Measurements from ENCODE around the gene HES4. TPM values are rescaled to one million over a fixed set of nuclear protein-coding genes. Genes with fewer than 3 reads are reported as not detected.

Gene HES4
- total RNA-seq, 1 experiment from 2014 or later, result 145 TPM

DNA sequence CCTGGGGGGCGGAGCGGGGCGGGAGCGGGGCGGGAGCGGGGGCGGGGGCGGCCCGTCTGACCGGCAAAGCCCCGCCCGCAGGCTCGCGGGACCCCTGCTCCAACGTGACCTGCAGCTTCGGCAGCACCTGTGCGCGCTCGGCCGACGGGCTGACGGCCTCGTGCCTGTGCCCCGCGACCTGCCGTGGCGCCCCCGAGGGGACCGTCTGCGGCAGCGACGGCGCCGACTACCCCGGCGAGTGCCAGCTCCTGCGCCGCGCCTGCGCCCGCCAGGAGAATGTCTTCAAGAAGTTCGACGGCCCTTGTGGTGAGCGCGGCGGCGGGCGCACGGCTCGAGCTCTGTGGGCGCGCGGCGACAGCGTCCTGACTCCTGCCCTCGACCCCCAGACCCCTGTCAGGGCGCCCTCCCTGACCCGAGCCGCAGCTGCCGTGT is 41.2 kb upstream of the HES4 start:
- H2AFZ ChIP-seq (ENCODE audit: low read depth, low read length, poor library complexity, severe bottlenecking), result no peak overlapping the region
- peak overlapping the region; percentile 40; the same call in 1 of the 2 replicates for H3K27ac ChIP-seq (ENCODE audit: low read depth, low read length)
- no peaks in the 10 kb centered on the region for H4K20me1 ChIP-seq (ENCODE audit: insufficient read depth)
- ChIA-PET CTCF (interaction anchor here (1.0 kb wide), 1 partner anchor 39 kb away, joined by 3 read pairs; no protein-coding TSS in a partner anchor), POLR2A (interaction anchor here (1.1 kb wide), 1 partner anchor 24 kb away, joined by 4 read pairs; no protein-coding TSS in a partner anchor), RAD21 (ENCODE audit: low non-redundant PET in 1 of 2, low total read pairs in 2 of 2, uncharacterized antibody in 2 of 2, unreplicated experiment in 2 of 2) (no interaction called here)
- no peak overlapping the region for H3K4me2 ChIP-seq (ENCODE audit: low read length)
- H3K4me1 ChIP-seq (ENCODE audit: control insufficient read depth in 1 of 2, insufficient read depth in 2 of 2, low read length in 2 of 2), result peaks cover 7 to 18% of the 10 kb centered on the region in 2 experiments; a peak in 3 of 4 replicates
- H3K9me3 ChIP-seq (ENCODE audit: control insufficient read depth in 1 of 2, insufficient read depth in 1 of 2, low read depth in 1 of 2, low read length in 2 of 2), result no peaks in the 10 kb centered on the region
- H3K9me2 ChIP-seq (ENCODE audit: insufficient read depth), result no peaks in the 10 kb centered on the region
- H3K9ac ChIP-seq (ENCODE audit: low read length), result no peak overlapping the region
- H3K27me3 ChIP-seq (ENCODE audit: insufficient read depth, low read length), result no peaks in the 10 kb centered on the region
- DNase-seq (ENCODE audit: low read depth, low spot score) (no peak), ATAC-seq (peak; percentile 16)
- intact Hi-C loops (cut with micrococcal nuclease), result no loop called here
- H3K79me2 ChIP-seq (ENCODE audit: insufficient read depth, low read length), result peaks cover 44% of the 10 kb centered on the region; the same call in 1 of the 2 replicates
- no peak overlapping the region for H3K4me3 ChIP-seq (replicated peaks in 1 of 2; ENCODE audit: low read depth in 1 of 2, low read length in 2 of 2)
- H3K36me3 ChIP-seq (ENCODE audit: control insufficient read depth in 1 of 2, insufficient read depth in 2 of 2, low read length in 2 of 2), result peaks cover 11 to 41% of the 10 kb centered on the region in 2 experiments; a peak in 3 of 4 replicates
- TF ChIP-seq YY1 (IDR thresholded peaks at IDR 0.05; ENCODE audit: extremely low read depth, insufficient replicate concordance, low read depth, low read length) (no peak), SRF (IDR thresholded peaks at IDR 0.05; ENCODE audit: low read depth) (no peak), SIN3A (IDR thresholded peaks at IDR 0.05; ENCODE audit: low read depth) (no peak), EZH2phosphoT487 (IDR thresholded peaks at IDR 0.05; ENCODE audit: borderline replicate concordance) (no peak), SP1 (IDR thresholded peaks at IDR 0.05; ENCODE audit: low read depth) (no peak), EZH2 (IDR thresholded peaks at IDR 0.05) (no peak)
- TF ChIP-seq, protein P1, sequence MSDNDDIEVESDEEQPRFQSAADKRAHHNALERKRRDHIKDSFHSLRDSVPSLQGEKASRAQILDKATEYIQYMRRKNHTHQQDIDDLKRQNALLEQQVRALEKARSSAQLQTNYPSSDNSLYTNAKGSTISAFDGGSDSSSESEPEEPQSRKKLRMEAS (IDR thresholded peaks at IDR 0.05), result no peak
- TF ChIP-seq, protein P2, sequence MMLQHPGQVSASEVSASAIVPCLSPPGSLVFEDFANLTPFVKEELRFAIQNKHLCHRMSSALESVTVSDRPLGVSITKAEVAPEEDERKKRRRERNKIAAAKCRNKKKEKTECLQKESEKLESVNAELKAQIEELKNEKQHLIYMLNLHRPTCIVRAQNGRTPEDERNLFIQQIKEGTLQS (IDR thresholded peaks at IDR 0.05), result no peak
- no TSS peak for BruUV-seq (replicated peaks)

Data from HCT116 (cell line).